HG03097 (cell line): ENCODE data around the gene MX2.

Experiments used
- ATAC-seq: cut with Tn5 transposase; IDR thresholded peaks from one replicate; pipeline ENCODE4 v1.9.1; 2021; ENCODE audit not compliant: unreplicated experiment, low FRiP score

Gene MX2

DNA sequence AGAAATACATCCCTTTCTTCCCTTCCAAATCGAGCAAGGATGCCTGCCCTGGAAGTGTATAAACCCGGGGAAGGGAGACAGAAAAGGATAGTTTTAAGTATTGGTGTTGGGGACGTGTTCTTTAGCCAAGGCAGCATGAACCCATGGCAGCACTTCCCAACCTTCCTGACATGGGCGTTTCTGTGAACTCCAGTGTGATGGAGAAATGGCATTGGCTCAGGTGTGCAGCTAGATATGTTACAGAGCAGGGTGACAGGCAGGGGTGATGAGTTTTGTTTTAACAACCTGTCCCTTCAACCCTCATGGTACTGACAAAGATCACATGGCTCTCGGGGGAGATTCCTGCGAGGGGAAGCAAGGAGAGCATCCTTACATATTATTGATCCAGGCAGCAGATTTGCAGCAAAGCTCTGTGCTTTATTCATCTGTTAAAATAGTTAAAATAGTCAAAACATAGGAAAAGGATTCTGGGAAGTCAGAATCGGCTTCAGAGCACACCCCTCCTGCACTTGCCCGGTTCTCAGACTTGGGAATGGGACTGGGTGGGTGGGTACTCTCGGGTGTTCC is 68.2 kb downstream of the MX2 start:
- ATAC-seq, result no peak

DNA sequence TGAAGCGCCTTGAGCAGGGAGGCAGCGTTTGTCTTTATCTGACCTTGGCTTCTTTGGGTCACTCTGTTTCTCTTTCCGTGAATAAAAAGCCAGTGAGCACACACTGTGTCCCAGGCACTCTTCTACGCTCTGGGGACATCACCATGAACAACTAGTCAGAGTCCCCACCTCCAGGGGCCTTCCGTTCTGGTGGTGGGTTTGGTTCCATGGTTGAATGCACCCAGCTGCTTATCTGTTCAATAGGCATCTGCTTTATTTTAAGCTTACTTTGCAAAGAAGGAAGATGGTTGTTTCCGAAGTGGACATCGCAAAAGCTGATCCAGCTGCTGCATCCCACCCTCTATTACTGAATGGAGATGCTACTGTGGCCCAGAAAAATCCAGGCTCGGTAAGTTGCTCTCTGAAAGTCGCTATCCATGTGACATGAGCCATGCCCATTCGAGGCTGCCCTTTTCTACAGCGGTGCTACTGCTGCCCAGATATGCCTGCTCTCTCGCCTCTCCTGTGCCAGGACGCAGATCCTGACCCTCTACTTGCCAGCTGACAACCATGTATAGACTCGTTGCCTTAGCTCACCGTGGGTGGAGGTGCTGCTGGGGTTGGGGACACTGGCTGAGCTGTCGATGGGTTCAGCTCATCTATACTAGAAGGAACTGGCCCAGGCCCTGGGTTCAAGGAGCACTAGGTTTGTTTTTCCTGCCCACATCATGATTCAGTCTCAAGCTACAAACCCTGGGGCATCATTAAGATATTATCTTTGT is 70.1 kb downstream of the MX2 start:
- peak; percentile 52 for ATAC-seq

DNA sequence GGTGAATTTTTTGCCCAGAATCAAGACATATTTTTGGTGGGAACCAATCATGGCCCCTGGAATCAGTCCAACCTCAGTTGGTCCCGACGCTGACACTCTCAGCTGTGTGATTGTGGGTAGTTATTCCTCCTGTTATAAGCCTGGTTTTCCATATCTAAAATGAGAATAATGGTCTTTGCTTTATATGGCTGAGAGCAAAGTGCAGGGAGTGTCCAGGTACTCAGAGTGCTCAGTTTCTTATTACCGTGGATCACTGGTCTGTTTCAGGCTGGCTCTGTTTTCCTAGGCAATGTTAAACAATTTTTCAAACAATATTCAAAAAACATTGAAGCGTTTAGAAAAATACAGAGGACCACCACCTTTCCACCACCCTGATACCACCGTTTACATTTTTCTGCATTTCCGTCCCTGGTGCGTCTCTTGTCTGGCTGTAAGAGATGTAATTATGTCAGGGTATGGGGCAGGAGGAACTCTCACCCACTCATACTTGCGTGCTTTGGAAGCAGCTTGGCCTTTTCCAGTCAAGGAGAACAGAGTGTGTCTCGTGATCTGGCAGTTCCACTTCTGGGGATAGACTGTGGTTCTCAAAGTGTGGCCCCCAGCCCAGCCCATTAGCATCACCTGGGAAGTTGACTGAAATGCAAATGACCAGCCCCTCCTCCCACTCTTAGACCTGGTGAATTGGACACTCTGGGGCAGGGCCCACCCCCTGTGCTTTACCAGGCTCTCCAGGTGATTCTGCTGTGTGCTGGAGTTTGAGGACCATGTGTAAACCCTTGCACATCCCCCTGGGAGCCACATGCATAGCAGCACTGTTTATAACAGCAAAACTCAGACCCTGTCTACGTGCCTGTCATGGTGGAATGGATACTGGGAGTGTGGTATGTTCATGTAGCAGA is 71.0 kb downstream of the MX2 start:
- no peak for ATAC-seq

DNA sequence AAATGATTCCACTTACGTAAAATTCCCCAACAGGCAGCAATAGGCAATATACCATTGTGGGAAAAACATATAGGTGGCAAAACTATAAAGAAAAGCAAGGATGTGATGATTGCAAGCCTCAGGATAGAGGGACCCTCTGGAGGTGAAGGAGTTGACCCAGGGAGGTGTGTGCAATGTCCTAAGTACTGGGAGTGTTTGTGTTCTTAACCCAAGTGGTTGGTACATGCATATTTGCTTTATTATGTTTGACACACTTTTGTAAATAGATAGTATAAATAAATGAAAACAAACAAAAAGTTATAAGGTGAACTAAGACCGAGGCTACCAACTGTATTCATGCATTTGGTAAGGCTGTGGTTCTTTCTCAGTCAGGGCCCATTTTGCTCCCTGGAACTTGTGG is 71.7 kb downstream of the MX2 start:
- no peak for ATAC-seq

DNA sequence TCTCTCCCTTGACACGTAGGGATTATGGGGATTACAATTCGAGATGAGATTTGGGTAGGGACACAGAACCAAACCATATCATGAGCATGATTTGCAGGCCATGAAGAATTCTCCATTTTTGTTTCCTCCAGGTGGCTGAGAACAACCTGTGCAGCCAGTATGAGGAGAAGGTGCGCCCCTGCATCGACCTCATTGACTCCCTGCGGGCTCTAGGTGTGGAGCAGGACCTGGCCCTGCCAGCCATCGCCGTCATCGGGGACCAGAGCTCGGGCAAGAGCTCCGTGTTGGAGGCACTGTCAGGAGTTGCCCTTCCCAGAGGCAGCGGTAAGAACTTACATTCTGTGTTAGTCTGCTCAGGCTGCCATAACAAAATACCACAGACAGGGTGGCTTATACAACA is 73.9 kb downstream of the MX2 start:
- no peak for ATAC-seq

DNA sequence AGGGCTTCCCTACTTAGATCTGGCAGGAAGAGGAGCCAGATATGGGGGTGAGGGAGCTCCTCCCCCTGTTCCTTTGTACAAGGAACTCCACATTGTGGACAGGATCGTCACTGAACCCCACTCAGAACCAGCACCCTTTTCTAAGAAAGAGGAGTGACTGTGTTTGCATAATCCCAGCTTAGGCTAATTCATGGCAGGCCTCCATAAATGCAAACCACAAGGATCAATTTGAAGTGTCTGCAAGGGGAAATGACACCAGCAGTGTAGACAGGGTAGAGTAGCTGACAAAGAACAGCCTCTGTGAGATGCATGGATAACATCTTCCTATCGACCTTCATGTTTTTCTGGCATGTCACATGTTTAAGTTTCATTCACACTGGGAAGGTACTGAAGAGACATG is 75.9 kb downstream of the MX2 start:
- no peak for ATAC-seq

DNA sequence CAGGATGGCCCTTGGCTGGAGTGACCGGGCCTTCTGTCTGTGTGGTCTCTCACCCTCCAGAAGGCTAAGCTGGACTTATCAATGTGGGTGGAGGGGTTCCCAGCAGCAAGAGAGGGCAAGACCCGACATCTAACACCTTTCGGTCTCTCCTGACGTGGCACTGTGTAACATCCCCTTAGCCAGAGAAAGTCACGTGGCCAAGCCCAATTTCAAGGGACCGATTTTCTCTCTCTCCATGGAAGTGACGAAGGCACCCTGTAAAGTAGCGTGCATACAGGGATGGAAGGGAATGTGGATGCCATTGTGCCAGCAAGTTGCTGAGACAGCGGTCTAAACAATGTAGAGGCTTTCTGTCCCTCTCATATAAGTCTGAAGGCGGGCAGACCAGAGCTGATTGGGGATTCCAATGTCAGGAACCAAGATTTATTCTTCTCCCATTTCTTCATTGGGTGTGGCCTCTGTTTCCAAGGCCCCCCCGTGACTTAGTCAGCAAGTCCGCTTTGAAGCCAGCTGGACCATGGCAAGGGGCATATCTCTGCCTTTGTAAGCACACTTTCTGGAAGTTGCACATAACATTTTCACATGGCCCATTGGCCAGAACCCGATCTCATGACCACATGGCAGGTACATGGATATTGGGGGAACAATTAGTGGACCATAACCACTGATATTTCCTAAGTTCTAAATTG is 76.7 kb downstream of the MX2 start:
- ATAC-seq, result no peak

DNA sequence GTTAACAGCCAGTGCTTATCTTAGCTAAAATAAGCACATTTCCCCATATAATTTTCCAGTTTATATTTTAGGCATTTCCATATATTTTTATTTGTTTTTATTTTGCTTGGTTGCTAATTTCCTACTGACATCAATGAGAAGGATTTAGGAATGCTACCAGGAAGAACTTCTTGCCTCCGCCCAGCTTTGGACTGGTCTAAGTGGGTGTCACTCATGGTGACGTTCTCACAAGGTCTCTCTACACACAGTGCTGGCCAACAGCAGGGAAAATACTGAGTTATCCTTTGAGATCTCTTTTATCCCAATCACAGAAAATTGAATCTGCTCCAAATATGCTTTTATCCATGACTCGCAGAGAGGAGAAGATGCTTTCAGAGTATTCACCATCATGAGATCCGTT is 77.4 kb downstream of the MX2 start:
- ATAC-seq, result no peak

DNA sequence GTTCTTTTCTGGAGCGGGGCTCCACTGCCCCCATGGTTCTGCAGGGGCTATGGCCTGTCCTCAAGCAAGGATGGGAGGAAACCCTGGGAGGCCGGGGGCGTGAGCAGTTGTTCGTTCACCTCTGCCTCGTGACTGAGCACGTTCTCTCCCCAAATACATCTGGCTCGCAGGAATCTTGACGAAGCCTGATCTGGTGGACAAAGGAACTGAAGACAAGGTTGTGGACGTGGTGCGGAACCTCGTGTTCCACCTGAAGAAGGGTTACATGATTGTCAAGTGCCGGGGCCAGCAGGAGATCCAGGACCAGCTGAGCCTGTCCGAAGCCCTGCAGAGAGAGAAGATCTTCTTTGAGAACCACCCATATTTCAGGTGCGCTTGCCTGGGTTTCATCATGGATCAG is 79.7 kb downstream of the MX2 start:
- no peak for ATAC-seq

DNA sequence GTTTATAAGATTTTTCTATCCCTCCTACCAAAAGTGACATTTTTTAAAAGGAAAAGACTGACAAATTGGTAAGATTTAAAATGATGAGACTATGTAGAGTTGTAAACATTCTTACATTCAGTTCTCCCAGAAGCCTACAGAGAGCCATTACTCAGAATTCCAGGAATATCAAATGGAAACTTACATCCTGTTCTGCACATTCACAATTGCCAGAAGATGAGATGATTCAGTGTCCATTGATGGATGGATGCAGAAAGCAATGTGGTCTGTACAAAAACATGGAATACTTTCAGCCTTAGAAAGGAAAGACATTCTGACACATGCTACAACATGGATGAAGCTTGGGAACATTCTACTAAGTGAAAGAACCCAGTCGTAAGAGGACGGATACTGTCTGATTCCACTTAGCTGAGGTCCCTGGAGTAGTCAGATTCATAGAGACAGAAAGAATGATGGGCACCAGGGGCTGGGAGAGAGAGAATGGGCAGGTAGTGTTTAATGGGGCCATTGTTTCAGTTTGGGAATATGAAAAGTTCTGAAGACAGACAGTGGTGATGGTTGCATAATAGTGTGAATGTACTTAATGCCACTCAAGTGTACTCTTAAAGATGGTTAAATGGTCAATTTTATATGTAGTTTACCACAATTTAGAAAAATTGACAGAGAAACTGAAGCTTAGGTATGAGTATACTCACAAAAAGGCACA is 80.8 kb downstream of the MX2 start:
- no peak for ATAC-seq

DNA sequence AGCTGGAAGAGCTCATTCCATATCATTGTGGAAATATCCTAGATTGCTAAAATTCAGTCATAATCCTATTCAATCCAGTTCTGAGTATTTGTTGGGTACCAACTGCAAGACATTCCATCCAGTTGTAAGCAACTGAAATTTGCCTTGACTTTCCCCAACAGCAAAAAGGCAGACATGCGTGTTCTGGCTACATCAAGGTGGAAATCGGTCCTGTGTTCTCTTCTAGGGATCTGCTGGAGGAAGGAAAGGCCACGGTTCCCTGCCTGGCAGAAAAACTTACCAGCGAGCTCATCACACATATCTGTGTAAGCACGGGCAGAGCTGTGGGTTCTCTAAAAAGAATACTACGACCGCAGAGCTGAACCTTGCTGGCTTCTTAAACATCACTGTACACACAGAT is 81.7 kb downstream of the MX2 start:
- no peak for ATAC-seq

DNA sequence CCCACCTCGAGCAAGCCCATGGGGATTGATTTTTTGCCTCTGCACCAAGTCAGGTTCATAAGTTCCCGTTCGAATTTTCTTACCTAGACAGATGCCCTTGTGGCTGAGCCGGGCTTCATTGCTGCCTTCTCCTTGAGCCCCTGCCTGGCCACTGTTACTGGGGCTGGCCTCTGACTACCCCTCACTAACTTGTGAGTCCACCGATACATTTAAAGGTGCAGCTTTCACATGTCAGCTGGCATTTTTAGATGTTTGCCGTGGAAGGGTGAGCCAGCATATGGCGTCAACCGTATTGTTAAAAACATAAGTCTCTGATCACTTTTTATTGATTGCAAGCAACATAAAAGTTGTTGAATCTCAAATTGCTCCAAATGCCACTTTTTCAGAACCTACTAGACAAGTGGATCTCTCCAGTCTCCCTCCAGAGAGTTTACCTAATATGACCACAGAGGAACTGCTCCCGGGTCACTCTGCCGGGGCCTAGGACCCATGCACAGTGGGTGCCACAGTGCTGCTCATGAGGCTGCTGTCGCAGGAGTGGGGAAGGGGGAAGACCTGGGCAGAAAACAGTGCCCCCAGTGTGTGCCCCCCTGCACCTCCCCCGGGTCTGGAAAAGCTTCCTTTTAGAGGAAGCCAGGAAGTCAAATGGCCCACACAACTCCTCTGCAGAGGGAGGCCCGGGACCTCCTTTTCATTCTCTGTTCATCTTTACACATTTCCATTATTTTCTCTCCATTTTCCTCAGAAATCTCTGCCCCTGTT is 83.1 kb downstream of the MX2 start:
- no peak for ATAC-seq

DNA sequence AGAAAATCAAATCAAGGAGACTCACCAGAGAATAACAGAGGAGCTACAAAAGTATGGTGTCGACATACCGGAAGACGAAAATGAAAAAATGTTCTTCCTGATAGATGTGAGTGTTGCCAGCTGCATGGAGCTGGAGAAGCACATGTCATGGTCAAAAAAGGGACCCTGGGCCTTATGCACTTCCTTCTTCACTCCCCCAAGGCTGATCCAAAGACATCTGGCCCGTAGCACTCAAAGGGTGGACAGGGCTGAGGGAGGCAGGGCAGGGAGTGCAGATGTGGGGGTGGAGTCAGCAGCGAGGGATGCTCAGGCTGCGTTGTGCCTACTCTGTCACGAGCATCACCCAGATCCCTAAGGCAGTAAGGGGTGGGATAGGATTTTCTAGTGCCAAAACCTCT is 83.6 kb downstream of the MX2 start:
- no peak for ATAC-seq

DNA sequence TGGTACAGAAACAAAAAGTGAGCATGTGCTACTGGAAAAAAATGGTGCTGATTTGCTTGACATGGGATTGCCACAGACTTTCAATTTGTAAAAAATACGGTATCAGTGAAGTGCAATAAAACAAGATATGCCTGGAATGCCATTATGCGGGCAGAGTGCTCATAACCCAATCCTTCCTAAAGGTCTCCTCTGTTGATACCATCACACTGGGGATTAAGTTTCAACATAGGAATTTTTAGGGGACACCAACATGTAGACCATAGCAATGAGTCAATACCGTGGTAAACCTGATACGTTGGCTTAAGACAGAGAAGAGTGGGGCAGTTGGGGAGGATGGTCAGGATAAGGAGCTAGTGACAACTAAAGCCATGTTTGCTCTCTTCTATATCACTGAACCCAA is 84.8 kb downstream of the MX2 start:
- no peak for ATAC-seq

DNA sequence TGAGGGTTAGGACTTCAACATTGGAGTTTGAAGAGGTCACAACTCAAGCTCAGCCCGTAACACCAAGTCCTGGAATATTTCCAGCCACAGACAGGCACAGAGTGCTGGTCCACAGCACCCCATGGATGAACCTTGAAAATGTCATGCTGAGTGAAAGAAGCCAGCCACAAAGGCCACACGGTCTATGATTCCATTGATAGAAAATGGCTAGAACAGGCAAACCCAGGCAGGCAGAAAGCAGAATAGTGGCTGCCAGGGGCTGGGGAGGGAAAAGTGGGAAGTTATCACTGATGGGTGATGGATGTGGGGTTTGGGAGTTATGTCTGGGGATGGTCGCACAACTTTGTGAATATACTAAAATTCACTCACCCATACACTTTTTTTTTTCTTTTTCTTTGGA is 85.5 kb downstream of the MX2 start:
- no peak for ATAC-seq

DNA sequence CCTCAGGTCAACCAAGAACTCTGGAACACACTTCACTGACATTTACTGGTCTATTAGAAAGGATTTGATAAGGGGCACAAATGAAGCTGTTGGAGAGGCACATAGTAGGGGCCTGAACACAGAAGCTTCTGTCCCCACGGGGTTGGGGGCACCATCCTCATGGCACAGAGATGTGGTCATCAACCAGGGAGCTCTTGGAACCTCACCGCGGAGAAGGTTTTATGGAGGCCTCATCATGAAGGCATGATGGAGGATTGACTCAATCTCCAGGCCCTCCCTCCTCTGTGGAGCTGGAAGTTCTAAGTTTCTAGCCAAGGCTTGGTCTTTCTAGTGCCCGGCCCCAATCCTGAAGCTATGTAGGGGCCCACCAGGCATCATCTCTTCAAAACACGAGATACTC is 87.8 kb downstream of the MX2 start:
- ATAC-seq, result no peak

DNA sequence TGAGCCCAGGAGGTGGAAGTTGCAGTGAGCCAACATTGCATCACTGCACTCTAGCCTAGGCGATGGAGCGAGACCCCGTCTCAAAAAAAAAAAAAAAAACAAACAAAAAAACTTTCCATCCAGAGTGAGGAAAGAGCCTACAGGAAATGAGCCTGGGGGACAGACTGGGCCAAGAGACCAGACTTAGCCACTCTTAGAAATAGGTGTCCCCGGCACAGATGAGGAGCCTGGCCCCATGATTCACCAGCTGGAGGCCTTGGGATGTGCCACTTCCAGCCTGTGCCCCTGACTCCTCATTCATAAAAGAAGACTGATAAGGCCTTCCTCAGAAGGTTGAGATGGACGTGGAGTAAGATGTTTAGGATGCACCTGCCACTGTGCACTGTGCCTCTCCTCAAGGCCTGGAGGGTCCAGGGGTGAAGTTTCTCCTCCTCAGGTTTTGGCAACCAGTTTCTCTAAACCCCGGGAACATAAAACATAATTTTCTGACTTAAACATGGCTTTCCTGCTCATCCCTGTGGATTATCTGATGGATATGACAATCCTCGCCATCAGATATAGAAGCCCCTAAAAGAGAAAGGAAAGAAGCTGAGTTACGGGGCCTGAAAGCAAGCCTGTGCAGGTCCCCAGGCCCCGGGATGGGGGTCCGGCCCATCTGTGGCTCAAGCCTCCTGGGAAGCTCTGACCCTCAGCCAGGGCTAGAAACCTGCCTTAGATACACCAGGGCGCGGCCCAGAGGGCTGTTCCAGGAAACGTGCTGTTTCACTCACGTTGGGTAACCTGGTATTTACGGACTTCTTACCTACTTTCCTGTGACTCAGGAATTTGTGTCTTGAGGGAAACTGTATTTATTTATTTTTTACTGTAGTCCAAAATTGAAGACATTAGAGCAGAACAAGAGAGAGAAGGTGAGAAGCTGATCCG is 90.2 kb downstream of the MX2 start:
- no peak for ATAC-seq

DNA sequence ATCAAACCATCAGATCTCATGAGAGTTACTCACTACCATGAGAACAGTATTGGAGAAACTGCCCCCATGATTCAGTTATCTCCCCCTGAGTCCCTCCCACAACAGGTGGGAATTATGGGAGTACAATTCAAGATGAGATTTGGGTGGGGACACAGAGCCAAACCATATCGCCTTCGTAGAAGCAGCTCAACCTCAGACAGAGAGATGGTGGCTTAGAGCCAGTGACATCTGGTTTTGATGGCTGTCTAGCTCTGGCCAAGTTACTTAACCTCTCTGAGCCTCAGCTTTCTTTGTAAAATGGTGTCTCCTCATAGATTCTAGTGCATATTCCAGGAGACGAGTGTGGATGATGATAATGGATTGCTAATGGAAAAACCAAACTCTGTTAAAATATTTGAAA is 91.4 kb downstream of the MX2 start:
- ATAC-seq, result no peak

DNA sequence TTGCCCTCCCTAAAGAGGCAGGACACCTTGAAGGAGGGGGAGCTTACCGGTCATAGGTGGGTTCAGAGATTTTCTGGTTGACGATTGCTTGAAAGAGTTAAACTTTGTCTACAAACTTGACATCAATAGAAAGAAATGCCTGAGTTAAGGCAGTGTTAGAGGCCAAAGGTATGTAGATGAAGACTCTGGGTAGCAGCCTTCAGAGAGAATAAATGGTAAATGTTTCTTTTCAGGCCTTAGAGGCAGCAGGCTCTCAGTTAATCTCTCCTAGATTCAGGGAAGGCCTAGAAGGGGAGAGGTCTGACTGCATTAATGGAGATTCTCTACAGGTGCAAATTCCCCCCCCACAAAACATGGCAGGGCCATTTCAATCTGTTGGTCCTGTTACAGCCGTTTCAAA is 91.9 kb downstream of the MX2 start:
- no peak for ATAC-seq
